Measurements from ENCODE around the gene LRRN4CL.

DNA sequence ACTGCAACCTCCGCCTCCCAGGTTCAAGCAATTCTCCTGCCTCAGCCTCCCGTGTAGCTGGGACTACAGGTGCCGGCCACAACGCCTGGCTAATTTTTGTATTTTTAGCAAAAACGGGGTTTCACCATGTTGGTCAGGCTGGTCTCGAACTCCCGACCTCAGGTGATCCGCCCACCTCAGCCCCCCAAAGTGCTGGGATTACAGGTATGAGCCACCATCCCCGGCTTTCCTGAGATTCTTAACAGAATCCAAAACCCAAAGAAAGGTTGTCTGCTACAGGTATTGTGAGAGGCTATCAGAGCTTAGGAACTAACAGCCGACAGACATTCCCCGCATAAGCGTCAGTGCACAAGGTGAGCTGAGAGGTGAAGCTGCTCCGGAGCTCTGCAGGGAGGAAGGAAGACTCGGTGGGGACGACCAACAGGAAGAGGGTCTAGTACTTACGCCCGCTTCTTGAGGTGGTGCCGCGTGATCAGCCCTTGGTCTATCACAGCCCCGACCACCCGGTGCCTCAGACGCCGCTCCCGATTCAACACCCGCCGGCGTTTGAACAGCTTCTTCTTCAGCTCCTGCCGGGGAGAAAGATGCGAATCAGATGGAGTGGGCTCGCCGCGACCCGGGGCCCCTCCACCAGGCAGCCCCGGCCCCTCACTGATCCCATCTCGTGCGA lies 24.8 kb downstream of the LRRN4CL start:
- TF ChIP-seq, protein P1, sequence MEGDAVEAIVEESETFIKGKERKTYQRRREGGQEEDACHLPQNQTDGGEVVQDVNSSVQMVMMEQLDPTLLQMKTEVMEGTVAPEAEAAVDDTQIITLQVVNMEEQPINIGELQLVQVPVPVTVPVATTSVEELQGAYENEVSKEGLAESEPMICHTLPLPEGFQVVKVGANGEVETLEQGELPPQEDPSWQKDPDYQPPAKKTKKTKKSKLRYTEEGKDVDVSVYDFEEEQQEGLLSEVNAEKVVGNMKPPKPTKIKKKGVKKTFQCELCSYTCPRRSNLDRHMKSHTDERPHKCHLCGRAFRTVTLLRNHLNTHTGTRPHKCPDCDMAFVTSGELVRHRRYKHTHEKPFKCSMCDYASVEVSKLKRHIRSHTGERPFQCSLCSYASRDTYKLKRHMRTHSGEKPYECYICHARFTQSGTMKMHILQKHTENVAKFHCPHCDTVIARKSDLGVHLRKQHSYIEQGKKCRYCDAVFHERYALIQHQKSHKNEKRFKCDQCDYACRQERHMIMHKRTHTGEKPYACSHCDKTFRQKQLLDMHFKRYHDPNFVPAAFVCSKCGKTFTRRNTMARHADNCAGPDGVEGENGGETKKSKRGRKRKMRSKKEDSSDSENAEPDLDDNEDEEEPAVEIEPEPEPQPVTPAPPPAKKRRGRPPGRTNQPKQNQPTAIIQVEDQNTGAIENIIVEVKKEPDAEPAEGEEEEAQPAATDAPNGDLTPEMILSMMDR (IDR thresholded peaks at IDR 0.05): no peak
- TF ChIP-seq POLR2A (IDR thresholded peaks at IDR 0.05): no peak
